NCI-H748 (cell line): ENCODE results near the gene SCUBE3.

Experiments used
- DNase-seq: peaks from one replicate; lab custom pipeline; 2025; ENCODE audit not compliant: unreplicated experiment; lab: John Stamatoyannopoulos, UW

The SCUBE3 gene

DNA sequence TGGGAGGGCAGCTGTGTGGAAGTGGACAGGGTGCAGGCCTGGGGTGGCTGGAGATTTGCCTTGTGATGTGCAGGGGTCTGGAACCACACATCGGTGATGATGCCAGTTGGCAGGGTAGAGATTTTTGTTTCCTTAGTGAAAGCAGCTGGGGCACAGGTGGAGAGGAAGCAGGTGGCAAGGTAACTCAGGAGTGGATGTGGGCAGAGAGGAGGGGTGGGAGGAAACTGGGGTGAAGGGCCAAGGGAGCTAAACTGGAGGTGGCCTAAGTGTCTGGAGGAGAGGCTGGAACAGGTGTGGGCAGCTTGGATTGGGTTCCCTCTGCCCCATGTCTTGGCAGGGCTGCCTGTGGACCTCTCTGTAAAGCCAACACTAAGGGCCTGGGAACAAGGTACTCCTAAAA is 4.7 kb upstream of the SCUBE3 start:
- DNase-seq = peak; percentile 18

DNA sequence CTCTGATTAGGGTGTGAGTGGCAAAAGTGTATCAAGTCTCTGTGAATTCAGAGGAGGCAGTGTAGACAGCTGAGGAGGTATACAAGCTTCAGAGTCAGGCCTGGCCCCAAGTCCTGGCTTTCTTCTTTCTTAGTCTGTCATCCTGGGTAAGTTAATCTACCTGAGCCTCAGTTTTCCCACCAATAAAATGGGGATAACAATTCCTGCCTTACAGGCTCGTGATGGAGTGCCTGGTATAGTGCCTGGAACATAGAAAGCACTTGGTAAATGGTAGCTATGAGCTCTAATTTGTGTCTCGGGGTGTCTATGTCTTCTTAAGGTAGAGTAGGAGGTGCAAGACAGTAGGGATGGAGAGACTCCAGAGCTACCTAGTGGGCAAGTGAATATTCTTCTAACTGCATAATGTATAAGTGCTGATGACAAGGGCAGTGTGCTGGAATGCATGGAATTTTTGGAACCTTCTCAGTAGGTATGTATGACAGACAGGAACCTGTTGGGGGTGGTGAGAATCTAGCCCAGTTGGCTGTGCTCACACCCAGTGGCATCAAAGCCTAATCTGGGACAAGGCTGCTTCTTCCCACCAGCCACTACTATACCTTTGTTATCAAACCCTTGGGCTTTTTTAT is 4.0 kb upstream of the SCUBE3 start:
- DNase-seq = no peak

DNA sequence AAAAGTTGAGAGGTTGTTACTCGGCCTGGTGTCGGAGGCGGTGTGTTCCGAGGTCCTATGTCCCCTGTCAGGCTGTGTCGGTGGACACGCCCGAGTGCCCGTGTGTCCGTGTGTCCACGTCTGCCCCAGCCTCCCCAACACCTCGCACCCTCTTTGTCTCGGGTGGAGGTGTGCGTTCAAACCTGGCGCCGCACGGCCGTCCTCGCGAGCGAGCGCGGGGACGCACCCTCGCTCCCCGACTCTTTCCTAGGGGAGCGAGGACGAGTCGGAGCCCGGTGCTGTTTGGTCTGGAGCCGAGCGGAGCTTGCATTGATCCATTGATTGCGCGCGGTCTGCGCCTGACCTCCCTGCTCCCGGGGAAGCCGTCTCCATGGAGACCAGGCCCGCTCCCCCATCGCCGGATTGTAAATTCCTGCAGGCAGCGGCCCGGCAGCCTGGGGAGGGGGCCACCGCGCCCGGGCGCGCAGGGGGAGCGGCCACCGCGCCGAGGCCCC is 411 bp upstream of the SCUBE3 start:
- DNase-seq = peak; percentile 78

DNA sequence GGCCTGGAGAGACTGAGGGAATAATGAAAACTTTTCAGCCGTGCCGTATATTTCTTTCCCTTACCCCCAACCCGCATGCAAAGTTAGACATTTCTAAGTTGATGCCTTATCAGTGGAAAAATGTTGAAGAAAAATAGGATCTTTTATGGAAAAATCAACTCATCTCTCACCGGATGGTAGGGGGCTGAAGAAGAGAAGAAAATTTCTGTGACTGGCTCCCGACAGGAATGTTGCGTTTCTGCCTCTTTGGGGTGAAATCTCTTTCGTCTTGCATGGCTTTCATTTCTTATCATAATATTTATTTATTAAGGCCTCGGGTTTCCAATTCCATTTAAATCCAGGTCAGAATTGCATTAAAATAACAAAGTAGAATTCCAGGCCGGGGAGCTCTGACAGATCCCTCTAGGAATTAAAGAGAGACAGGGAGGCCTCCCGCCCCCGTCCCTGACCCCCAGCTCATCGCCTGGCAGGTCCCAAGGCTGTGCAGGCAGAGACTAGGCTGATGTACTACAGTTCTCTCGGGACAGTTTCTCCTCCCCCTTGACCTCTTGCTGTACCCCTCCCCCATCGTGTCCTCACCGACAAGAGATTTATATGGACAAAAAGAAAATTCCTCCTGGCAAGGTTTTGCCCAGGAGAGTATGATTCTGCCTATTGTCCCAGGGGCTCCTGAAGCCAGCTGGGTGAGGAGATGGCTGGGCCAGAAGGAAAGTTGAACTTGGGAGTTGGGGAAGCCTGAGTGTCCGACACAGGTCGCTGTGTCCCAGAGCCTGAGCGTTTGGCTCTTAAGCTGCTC is 1.3 kb downstream of the SCUBE3 start:
- no peak for DNase-seq

DNA sequence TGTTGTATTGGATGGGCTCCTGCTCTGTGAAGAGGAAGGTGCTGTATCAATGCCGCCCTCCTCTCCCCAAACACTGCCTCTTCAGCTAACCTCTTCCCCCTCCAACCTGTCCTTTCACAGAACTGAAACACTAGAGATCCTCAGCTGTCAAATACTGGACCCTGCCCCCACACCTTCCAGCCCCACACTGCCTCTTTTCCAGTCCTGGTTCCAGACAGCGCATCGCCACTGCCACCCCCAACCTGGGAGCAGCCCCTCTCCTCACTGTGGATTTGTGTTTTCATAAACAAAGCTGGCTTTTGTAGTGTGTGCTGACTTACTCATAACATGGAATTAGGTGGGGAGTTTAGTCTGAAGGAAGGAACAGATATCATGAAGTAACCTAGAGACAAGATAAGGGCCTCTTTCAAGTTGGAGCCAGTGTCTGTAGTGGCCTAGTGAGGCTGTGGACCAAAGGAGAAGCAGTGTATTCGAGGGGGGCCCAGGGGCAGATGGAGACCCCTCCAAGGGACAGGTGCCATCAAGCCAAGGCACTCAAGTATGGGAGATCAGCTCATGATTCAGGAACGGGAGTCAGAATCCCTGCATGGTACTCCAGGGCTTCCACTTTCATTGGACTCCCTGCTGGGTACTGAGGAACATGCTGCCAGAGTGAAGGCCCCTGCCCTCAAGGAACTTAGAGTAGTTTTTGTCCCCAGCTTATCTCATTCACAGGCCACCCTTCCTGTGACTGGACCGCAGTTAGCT is 2.1 kb downstream of the SCUBE3 start:
- no peak for DNase-seq

DNA sequence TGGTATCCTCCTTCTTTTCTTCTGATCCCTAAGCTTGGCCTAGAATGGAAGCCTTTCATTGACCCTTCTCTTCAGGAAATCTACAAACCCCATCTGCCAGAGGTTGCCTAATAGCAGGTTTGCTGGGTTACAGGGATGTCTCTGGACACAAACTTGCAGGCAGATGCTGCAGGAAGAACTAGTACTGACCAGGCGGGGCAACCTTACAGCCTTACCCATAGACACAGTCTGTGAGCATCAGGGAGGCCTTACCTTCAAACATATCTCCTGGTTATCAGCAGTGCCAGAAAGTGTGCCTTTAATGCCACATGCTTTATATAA is 2.6 kb downstream of the SCUBE3 start:
- no peak for DNase-seq

DNA sequence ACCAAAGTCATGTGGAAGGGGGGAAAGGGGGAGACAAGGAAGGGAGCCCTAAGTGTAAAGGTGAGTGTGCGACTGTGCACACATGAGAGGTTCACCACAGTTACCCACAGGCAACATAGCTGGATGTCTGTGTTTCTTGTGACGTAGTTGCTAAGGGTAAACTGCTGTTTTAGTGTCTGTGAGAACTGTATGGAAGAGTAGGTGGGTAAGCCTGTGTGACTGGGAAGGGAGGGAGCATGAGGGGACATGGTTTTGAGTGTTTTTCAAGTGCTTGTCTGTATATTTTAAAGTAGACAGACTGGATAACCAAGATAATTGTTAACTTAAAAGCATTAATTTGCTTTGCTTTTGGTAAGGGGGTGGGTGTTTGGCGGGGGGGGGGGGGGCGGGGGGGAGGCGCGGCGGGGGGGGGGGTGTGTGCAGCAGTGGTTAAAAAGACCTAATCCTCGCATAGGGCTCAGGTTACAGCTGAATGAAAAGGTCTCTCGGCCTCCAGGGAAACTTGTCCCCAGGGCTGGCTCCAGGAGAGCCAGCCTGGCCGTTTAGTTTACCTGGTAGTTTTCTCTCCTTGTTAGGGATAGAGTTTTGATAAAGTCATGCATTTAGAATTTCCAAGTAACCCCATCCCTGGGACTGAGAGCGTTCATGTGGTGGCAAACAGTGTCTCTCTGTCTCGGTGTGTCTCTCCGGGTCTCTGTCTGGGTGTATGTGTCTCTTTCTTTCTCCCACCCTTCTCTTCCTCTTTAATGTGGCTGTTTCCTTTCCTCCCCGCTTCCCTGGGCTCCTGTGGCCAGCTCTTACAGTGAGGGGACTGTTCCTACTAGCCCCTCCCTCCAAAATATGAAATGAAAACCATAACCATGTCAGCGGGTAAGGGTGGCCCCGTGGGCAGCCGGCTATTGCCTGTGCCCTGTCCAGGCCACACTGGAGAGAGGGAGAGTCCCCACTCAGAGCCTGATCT is 3.4 kb downstream of the SCUBE3 start:
- peak; percentile 88 for DNase-seq

DNA sequence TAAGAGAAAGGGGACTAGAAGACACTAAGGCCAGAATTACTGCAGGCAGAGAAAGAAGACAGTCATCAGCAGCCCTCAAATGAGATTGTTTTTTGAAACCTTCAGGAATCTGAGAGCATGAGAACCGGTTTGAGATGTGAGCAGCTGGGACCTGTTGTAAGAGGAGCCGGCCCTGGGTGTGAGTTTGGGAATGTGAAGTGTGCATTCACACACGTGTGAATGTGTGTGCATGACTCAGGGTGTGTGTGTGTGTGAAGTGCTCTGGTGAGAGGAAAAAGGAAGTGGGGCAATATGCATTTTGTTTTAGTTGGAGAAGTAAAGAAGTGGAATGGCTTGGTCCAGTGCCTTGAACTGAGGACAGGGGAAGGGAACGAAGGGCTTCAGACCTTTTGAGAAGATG is 4.3 kb downstream of the SCUBE3 start:
- no peak for DNase-seq

DNA sequence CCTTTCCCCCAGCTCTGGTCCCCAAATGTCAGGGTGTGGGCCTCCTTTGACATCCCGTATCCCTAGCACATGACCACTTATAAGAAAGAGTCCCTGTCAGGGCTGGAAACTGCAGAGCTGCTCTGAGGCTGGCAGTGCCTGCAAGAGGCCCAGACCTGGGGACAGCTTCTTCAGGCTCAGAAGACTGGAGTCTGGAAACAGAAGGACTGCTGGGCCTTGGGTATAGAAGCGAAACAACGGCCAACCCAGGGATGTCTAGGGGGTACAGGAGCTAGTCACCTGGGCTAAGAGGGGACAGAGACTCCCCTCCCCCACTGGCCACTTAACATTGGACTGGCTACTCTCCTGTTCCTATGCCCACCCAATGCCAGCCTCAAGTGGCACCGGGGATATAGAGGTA is 4.7 kb downstream of the SCUBE3 start:
- no peak for DNase-seq

DNA sequence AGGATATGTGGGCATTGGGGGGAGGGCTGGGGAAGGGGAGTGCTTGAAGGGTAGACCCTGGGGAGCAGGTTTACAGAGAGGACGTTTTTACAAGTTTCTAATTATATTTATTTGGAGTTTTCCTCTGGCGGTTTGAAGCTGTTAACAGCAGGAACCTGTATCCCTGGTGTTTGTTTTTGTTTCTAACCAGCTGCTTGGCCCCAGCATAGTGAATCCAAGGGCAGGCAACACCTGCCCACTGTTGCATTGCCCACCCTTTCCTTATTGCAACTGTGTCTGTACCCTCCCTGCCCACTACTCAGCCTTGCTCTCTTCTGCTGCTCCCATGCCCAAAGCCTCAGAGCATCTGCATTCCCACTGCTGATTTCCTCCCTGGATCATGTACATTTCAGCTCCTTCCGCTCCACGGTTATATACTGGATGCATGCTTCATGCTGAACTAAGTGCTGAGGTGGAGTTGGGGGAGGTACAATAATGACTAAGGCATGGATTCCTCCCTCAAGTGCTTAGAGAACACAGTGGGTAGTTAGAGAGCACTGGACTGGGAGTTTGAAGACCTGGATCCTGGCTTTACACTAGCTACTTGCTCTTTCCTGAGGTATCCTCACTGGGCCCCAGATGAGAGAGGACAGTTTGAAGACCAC is 6.0 kb downstream of the SCUBE3 start:
- DNase-seq = peak; percentile 88

DNA sequence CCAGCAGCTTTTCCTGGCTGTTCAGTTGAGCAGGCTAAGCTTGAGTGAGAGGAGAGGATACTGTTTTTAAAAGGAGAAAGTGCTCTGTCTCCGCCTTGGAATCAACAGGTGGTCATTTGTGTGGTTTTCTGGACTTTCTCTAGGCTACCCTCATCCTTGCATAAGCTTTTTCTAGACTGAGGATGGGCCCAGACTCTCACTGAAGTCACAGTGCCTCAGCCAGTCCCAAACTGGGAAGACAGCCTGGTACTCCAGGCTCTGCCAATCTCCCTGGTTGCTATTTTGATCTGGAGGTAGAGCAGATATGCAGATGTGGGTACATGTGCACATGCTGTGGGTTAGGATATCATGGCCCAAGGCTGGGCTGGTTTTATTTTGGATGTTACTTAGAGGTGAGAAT is 7.0 kb downstream of the SCUBE3 start:
- no peak for DNase-seq

DNA sequence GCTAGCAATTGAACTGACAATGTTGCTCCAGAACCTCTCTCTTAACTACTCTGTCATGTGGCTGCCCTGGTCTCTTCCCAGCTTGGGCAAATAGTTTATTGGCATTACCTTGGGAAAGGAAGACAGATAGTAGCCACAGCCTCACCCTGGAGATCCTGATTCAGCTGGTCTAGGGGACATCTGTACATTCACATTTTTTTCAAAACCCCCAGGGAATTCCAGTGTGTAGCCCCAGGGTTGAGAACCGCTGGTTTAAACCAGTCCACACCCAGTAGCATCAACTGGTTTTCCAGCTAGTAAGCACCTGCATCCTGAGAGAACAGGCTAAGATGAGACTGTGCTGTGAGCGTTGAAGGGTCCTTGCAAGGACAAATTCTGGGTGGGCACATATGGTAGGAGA is 9.6 kb downstream of the SCUBE3 start:
- DNase-seq = no peak

DNA sequence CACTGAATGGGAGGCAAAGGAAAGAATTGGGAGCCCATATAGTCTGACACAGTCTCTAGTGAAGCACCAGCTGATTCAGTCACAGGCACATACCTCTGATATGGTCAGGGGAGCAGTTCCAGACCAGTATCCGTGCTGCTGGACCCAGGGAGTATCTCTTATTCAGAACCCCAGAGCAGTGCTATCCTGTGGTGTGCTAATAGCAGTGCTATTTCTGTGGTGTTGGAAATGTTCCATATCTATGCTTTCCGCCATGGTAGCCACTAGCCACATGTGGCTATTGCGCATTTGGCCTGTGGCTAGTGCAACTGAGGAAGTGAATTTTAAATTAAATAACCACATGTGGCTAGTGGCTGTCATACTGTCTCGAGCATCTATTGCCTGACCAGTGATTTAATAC is 11.0 kb downstream of the SCUBE3 start:
- no peak for DNase-seq

DNA sequence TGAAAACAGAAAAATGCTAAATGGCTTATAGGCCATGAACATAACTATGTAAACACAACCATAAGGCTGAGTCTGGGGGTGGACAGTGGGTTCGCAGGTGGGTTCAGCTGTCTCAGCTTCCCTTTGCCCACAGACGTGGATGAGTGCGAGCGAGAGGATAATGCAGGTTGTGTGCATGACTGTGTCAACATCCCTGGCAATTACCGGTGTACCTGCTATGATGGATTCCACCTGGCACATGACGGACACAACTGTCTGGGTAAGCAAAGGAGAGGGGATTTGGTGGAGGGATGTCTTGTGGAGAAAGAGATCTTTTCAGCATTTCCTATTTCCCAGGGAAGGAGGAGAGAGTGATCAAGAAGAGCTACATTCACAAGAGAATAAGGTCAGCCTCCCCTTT is 14.7 kb downstream of the SCUBE3 start:
- peak; percentile 91 for DNase-seq

DNA sequence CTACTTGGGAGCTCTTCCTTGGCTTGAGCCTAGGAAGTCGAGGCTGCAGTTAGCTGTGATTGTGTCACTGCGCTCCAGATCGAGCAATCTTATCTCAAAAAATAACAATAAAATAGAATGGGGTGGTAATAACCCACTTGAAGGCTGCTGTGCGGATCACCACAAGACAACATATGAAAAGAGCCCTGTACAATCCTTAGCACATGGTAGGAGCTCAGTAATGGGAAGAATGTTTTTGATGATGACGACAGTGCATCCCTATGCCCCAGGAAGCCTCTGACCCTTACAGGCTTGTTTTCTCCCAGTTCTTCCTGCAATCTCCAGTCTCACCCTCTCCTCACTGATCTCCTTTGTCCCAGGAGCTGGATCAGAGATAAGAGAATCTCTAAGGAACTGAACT is 15.5 kb downstream of the SCUBE3 start:
- DNase-seq = no peak

DNA sequence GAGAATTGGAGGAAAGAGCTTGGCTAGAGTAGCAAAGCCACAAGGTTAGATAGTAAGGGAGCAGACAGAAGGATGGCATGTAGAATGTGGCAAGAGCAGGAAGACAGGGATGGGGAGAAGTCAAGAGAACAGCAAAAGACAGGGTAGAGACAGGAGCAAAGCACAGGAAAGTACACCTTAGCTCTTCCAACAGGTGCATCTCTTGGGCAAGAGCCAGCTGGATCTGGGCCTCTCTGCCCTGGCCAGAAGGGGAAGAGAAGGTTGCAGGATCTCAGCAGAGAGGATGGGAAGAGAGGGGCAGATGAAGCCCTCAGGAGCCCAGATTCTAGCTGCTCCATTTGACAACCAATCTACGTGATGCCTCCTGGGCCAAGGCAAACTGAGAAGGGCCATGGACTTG is 16.7 kb downstream of the SCUBE3 start:
- no peak for DNase-seq

DNA sequence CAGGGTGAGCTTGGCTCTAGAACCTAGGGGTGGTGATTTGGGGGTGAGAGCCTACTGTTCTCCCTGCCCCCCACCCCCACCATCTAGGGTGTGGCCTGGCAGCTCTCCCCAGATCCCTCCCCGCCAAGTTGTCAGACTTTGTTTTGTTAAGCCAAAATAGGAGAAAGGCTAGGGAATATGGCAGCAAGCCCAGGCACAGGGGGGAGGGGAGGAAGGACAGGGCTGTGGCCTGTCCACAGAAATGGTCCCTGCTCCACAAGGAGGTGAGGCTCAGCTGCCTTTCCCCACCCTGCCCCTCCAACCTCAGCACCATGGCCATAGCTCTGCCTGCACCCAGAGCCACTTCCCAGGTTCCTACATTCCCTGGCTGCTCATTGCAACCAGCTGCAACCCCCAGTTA is 17.2 kb downstream of the SCUBE3 start:
- DNase-seq = no peak

DNA sequence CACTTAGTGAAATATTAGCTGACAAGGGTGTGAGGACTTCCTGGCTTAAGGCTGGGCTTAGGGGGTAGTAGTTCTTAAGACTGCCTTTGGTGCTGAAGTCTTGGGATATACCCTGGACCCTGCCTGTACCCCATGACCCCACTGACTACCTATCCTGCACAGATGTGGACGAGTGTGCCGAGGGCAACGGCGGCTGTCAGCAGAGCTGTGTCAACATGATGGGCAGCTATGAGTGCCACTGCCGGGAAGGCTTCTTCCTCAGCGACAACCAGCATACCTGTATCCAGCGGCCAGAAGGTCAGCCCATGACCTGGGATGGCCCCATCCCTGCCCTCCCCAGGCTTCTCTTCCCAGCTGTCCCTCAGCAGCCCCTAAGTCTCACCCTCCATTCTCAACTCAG is 17.8 kb downstream of the SCUBE3 start:
- DNase-seq = no peak

DNA sequence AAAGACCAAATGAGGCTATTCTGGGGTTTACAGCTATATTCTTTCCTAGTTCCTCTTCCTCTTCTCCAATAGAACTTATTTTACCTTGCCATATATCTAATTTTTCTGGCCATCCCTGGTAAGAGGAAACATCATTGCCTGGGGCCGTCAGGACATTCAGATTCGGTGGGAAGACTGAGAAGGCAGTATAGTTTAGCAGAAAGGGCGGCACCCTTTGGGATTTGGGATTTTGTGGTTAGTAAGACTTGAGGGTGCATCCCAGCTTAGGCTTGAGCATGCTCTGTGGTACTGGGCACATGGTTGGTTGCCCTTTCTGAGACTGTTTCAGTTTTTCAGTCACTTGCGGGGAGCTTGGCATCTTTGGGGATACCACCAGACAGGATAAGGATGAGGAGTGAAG is 21.1 kb downstream of the SCUBE3 start:
- no peak for DNase-seq

DNA sequence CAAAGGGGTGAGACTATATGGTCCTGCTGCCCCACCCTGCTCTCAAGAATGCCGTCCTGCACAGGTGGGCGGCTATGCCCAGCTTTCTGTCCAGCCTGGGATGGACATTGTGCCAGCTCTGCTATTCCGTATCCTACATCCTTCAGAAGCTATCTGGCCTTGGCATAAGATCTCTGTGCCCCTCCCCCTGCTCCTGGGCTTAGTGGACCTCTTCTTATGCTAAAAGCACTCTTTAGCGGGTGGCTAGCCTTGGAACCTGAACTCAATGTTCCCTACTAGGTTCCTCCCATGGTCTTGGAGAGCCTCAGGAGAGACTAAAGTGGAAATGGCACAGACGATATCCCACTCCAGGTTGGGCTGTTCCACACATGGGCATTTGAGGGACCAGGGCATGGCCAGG is 22.5 kb downstream of the SCUBE3 start:
- no peak for DNase-seq

DNA sequence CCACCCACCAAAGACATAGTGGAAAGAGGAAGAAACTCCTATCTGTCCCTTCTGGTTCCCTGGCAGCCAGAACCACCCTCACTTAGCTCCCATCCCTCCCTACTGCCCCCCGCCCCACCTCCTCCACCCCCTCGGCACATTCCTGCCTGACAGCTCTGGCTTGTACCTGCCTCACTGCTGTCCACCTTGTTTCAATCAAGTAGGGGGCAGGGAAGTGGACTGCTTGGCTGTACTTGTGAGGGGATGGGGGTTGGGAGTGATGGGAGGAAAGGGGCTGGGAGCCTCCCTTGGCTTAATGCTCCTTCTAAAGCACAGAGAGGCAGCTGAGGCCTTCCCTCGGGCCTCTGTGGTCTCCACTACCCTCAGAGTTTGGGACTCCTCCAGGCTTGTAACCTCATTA is 23.7 kb downstream of the SCUBE3 start:
- DNase-seq = no peak
